Esophagus (tissue), 2 donors: ENCODE measurements around the gene RASGEF1C. TPM values are rescaled to one million over a fixed set of nuclear protein-coding genes. Genes with fewer than 3 reads are reported as not detected.

Experiments used
- H3K27ac ChIP-seq, 2 donors: one replicate each; pipeline ENCODE4 v1.5.1; 2013; ENCODE audit warnings: low read depth in 2 of 2, mild to moderate bottlenecking in 2 of 2, inconsistent platforms in 1 of 2, low read length in 1 of 2, moderate library complexity in 1 of 2
- H3K27me3 ChIP-seq, 2 donors: one replicate each; pipeline ENCODE4 v1.6.1; 2013; ENCODE audit warnings: low read length in 2 of 2, control low read depth in 1 of 2, mild to moderate bottlenecking in 1 of 2; ENCODE audit not compliant: insufficient read depth in 2 of 2, control insufficient read depth in 1 of 2
- H3K36me3 ChIP-seq, 2 donors: one replicate each; pipeline ENCODE4 v1.6.1; 2013; ENCODE audit warnings: low read length in 1 of 2; ENCODE audit not compliant: control insufficient read depth in 2 of 2, insufficient read depth in 2 of 2
- H3K4me1 ChIP-seq, 2 donors: one replicate each; pipeline ENCODE4 v1.6.1; 2013; ENCODE audit warnings: low read length in 1 of 2; ENCODE audit not compliant: control insufficient read depth in 2 of 2, insufficient read depth in 2 of 2
- H3K4me3 ChIP-seq, 2 donors: one replicate each; pipeline ENCODE4 v1.5.1; 2013; ENCODE audit warnings: low read length in 2 of 2, mild to moderate bottlenecking in 2 of 2, low read depth in 1 of 2, moderate library complexity in 1 of 2
- H3K9me3 ChIP-seq, 2 donors: one replicate each; pipeline ENCODE4 v1.6.1; 2013; ENCODE audit warnings: mild to moderate bottlenecking in 2 of 2, low read depth in 1 of 2, low read length in 1 of 2, moderate library complexity in 1 of 2; ENCODE audit not compliant: control insufficient read depth in 2 of 2, insufficient read depth in 1 of 2
- WGBS, 2 donors: extraction: QIAGEN DNeasy Blood & Tissue Kit; methylation state at CpG; one replicate each; pipeline ENCODE4 v1.1.7; 2013; 5-methylcytosine and 5-hydroxymethylcytosine counted together
- polyA plus RNA-seq, 2 donors: library from polyadenylated mRNA; stranded (reverse); fragments of 200-250 nt; gene quantifications; one replicate each; pipeline ENCODE4 v1.2.3, GENCODE V29; 2013
- donor health status: healthy with polysubstance abuse.
- donor health status: Bipolar disorder and iron deficiency.

The RASGEF1C gene
- polyA plus RNA-seq, 2 donors, result 0.04 to 0.13 TPM

GRCh38 chr5:180234271-180234670 lies 25.3 kb upstream of the RASGEF1C start:
- Histone ChIP-seq H3K27me3 (no peaks in the 10 kb centered on the region), H3K36me3 (peaks cover 3 to 12% of the 10 kb centered on the region in 2 donors), H3K4me3 (no peak overlapping the region), H3K27ac (no peak overlapping the region), H3K4me1 (peaks cover 0 to 2% of the 10 kb centered on the region in 2 donors), H3K9me3 (peaks cover 0 to 8% of the 10 kb centered on the region in 2 donors)
- 97 to 99% methylated on average over 15 of the region's 15 CpGs for WGBS, 2 donors

DNA sequence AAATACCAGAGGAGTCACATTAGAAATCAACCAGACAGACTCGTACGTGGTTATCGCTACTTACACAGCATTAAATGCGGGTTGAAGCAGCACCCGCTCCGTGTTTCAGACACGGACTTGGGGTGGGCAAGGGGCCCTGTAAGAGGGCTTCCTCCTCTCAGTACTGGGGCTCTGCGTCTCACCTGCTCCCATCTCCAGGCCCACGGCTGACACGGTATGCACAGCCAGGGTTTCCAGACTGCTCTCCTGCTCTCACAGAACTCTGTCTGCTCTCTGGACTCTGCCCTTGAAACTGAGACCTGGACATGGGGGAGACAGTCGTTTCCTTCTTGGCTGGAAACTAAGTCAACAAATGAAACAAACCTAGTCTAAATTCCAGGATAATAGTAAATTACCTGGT lies 24.7 kb upstream of the RASGEF1C start:
- Histone ChIP-seq H3K36me3 (peaks cover 3 to 10% of the 10 kb centered on the region in 2 donors), H3K27ac (no peak overlapping the region), H3K9me3 (peaks cover 0 to 11% of the 10 kb centered on the region in 2 donors), H3K4me1 (peaks cover 0 to 2% of the 10 kb centered on the region in 2 donors), H3K4me3 (no peak overlapping the region), H3K27me3 (no peaks in the 10 kb centered on the region)
- WGBS, 2 donors, result 82 to 91% methylated on average over 11 of the region's 11 CpGs

- Histone ChIP-seq H3K9me3 (peaks cover 0 to 22% of the 10 kb centered on the region in 2 donors), H3K36me3 (peaks cover 0 to 7% of the 10 kb centered on the region in 2 donors), H3K4me3 (no peak overlapping the region), H3K4me1 (peaks cover 0 to 2% of the 10 kb centered on the region in 2 donors), H3K27me3 (no peaks in the 10 kb centered on the region), H3K27ac (no peak overlapping the region)
- 83 to 84% methylated on average over 7 of the region's 7 CpGs for WGBS, 2 donors
Observed at GRCh38 chr5:180230017-180230416, 21.0 kb upstream of the RASGEF1C start.

DNA sequence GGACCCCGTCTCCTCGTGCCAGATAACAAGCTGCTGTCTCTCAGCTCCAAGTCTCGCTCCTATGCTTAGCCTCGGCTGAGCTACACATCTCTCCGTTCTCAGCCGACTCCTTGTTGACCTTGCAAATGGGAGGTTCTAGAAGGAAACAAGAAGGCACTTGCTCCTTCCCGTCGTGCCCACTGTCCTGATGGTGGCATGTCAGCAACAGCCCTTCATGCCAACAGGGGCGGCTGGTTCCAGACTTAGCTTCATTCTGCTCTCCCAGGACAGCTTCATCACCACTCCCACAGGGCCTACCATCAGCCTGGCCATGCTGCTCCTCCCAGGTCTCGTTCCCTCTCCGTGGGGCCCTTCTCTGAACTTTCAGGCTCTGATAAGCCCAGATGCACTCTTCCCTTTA lies 13.0 kb upstream of the RASGEF1C start:
- no peaks in the 10 kb centered on the region for H3K36me3 ChIP-seq
- 97% methylated on average over 11 of the region's 11 CpGs for WGBS, 2 donors
- H3K27me3 ChIP-seq, result no peaks in the 10 kb centered on the region
- no peaks in the 10 kb centered on the region for H3K4me1 ChIP-seq
- no peak overlapping the region for H3K4me3 ChIP-seq
- no peak overlapping the region for H3K27ac ChIP-seq
- H3K9me3 ChIP-seq, result peaks cover 5 to 21% of the 10 kb centered on the region in 2 donors

DNA sequence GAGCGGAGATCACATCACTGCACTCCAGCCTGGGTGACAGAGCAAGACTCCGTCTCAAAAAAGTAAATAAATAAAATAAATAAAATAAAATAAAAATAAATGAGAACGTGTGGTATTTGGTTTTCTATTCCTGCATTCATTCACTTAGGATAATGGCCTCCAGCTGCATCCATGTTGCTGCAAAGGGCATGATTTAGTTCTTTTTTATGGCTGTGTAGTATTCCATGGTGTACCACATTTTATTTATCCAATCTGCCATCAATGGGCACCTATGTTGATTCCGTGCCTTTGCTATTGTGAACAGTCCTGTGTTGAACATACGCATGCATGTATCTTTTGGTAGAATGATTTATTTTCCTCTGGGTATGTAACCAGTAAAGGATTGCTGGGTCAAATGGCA lies 8.8 kb upstream of the RASGEF1C start:
- Histone ChIP-seq H3K27ac (no peak overlapping the region), H3K4me1 (peaks cover 0 to 5% of the 10 kb centered on the region in 2 donors), H3K4me3 (no peak overlapping the region), H3K9me3 (peaks cover 8 to 23% of the 10 kb centered on the region in 2 donors), H3K36me3 (no peaks in the 10 kb centered on the region), H3K27me3 (no peaks in the 10 kb centered on the region)
- WGBS, 2 donors, result 91 to 92% methylated on average over 5 of the region's 5 CpGs

DNA sequence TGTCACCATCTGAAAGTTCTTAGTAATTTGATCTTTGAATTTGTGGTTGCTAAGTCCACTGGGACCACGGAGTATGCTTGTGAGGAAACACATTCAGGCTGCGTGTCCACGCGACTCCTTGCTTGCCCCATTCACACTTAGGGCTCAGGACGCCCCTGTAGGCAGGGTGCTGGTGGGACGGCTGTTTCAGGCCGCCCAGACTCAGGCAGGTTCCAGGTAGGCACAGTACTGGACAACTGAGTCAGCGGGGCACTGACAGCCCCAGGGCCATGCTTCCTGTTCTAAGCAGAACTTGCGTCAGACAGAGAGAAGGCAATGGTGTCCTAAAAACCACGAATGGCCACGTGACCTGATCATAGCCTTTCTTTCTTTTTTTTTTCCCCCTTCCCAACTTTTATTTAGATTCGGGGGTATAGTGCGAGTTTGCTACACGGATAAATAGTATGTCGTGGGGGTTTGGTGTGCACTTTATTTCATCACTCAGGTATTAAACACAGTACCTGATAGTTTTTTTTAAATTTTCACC lies 7.7 kb upstream of the RASGEF1C start:
- no peak overlapping the region for H3K27ac ChIP-seq
- no peaks in the 10 kb centered on the region for H3K27me3 ChIP-seq
- H3K4me1 ChIP-seq, result peaks cover 0 to 6% of the 10 kb centered on the region in 2 donors
- 89 to 93% methylated on average over 15 of the region's 15 CpGs for WGBS, 2 donors
- no peak overlapping the region for H3K4me3 ChIP-seq
- H3K36me3 ChIP-seq, result no peaks in the 10 kb centered on the region
- peaks cover 8 to 18% of the 10 kb centered on the region in 2 donors for H3K9me3 ChIP-seq

DNA sequence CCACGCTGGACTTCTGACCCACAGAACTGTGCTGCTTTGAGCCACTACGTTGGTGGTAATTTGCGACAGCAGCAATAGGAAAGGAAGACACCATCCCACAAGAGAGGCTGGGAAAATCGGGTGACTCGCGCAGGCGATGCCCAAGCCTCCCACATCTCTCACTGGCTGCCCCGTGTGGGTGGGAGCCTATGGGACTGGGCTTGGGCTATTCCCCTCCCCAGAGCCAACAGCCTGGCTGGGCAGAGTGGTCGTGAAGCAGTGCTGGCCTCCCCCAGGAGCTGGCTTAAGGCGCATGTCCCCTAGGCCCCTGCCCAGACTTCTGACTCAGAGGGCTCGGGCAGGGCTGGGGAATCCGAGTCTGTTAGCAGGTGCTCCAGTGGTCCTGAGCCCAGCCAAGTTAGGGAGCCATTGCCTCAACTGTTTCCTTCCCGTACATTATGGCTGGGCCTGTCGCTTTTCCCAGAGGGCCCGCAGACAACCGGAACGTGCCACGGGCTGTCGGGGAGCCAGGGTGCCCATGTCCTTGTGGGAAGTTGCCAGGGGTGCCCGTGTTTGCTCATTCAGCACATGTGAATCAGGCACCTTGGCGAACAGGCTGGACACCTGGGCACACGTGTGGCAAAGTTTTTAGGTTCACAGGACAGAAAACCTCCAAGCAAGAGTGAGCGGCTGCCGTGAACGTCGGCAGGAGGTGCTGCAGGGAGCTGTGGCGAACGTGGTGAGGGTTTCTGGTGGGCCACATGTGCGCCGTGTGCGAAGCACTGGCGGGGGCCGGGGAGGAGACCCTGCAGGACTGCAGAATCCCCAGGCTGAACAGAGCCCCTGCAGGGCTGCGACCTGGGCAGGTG lies 7.0 kb upstream of the RASGEF1C start:
- Histone ChIP-seq H3K27ac (no peak overlapping the region), H3K36me3 (no peaks in the 10 kb centered on the region), H3K9me3 (peaks cover 8 to 18% of the 10 kb centered on the region in 2 donors), H3K4me1 (peaks cover 0 to 6% of the 10 kb centered on the region in 2 donors), H3K4me3 (no peak overlapping the region), H3K27me3 (no peaks in the 10 kb centered on the region)
- WGBS, 2 donors, result 87 to 88% methylated on average over 34 of the region's 34 CpGs

DNA sequence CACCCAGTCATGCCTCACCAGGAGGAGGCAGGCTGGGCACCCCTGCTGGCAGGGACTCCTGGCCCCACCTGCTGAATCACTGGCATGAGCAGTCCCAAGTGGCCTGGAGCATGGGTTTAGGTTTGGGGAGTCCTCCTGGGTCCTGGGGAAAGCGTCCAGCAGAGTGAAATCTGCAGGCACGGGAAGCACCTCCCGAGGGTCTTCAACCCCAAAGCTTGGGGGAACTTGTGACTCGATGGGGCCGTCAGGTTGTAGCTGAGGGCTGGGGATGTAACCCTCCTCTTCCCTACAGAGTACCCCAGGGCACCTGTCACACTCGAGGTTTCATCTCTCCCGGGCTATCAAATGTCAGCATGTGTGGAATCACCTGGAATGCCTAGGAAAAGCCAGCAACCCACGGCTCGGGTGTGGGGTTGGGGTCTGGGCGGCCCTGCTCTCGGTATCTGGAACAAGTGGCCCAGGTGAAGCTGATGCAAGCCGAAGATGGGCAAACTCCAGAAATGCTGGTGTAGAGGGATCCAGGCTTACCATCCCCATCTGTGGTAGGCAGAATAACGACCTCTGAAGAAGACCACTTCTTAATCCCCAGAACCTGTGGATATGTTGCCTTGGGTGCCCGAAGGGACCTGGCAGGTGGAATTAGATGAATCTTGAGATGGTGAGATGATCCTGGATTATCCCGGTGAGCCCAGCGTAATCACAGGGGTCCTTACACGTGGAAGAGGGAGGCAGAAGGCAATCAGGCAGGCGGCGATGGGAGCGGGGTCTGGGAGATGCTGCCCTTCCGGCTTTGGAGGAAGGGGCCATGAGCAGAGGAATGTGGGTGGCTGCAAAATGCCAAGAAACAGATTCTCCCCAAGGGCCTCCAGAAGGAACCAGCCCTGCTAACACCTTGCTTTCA lies 6.1 kb upstream of the RASGEF1C start:
- Histone ChIP-seq H3K27me3 (no peaks in the 10 kb centered on the region), H3K9me3 (peaks cover 3 to 12% of the 10 kb centered on the region in 2 donors), H3K4me3 (no peak overlapping the region), H3K27ac (no peak overlapping the region), H3K36me3 (no peaks in the 10 kb centered on the region), H3K4me1 (peaks cover 0 to 6% of the 10 kb centered on the region in 2 donors)
- 90 to 91% methylated on average over 21 of the region's 21 CpGs for WGBS, 2 donors

DNA sequence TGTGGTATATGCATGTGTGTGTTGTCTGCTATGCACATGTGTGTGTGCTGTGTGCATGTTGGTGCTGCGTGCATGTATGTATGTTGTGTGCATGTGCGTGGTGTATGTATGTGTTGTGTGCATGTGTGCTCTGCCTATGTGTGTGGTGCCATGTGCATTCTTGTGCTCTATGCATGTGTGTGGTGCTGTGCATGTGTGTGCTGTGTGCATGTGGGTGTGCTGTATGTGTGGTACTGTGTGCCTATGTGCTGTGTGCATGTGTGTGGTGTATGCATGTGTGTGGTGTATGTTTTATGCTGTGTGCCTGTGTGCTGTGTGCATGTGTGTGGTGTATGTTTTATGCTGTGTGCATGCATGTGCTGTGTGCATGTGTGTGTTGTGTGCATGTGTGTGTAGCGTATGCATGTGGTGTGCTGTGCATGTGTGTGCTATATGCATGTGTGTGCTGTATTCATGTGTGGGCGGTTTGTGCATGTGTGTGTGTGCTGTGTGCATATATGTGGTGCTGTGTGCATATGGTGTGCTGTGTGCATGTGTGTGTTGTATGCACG lies 4.7 kb upstream of the RASGEF1C start:
- Histone ChIP-seq H3K27ac (no peak overlapping the region), H3K27me3 (no peaks in the 10 kb centered on the region), H3K36me3 (no peaks in the 10 kb centered on the region), H3K4me3 (no peak overlapping the region), H3K4me1 (peaks cover 4 to 8% of the 10 kb centered on the region in 2 donors), H3K9me3 (peaks cover 3 to 11% of the 10 kb centered on the region in 2 donors)
- WGBS, 2 donors, result 84 to 89% methylated on average over 5 of the region's 5 CpGs
